Mucosa of gallbladder (tissue), 1 donor: ENCODE data around the gene CCR6. TPM values are rescaled to one million over a fixed set of nuclear protein-coding genes. Genes with fewer than 3 reads are reported as not detected.

ENCODE experiments used
- DNase-seq: peaks from one replicate; pipeline ENCODE4 v3.0.0-alpha.2; 2020; ENCODE audit warnings: low spot score
- total RNA-seq: library from RNA; stranded (reverse); gene quantifications from one replicate; pipeline ENCODE4 v1.2.1, GENCODE V29; 2021
- donor health status: DM: no; HTN: no; CAD: no.

CCR6 gene
- total RNA-seq, 1 donor from 2014 or later: 1.3 TPM

DNA sequence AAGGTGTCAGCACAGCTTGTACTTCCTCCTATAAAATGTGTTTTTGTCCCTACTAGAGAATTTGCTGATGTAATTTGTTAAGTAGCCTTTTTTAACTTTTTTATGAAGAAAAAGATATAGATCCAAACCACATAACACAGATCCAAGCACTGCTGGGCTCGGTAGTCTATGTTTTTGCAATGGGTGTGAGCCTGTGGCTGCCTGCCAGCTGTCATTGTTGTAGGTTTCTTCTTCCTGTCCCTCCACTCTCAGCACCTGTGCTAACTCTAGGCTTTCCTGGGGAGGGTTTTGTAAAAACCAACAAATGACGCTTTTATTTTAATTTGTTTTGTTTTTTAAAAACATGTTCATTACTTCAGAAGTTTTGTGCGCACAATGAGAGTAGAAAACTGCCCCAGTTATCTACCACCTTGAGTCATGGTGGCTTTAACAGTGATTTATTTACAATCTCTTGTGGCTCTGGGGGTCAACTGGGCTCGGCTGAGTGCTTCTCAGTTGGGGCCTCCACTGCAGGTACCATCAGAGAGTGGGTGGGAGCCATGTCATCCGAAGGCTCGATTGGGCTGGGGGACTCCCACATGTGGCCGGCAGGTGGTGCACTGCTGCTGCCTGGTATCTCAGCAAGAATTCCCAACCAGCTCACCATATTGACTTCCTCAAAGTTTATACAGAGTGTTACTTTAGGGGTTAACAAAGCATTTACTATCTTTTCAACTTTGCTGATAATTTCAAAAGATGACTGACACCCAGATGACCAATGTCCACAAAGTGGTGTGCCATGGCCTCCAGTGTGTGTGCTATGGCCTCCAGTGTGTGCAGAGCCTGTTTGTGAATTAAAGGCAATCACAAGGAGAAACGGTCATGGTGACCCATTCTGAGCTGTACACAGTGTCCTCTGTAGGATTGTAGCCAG lies 3.0 kb upstream of the CCR6 start:
- DNase-seq: peak; percentile 46

DNA sequence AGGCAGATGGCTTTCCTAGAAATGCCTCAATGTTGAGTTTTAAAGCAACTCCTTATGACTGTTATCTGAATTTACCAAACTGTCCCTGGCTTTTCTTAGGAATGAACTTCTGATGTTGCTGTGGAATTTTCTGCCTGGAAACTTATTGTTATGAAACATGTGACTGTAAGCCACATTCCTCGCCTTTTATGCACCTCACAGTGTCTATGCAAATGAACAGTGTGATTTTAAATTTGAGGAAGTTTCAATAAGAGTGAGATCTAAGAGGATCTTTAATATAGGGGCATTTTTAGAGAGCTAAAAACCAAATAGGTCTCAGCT lies 2.4 kb upstream of the CCR6 start:
- no peak for DNase-seq

DNA sequence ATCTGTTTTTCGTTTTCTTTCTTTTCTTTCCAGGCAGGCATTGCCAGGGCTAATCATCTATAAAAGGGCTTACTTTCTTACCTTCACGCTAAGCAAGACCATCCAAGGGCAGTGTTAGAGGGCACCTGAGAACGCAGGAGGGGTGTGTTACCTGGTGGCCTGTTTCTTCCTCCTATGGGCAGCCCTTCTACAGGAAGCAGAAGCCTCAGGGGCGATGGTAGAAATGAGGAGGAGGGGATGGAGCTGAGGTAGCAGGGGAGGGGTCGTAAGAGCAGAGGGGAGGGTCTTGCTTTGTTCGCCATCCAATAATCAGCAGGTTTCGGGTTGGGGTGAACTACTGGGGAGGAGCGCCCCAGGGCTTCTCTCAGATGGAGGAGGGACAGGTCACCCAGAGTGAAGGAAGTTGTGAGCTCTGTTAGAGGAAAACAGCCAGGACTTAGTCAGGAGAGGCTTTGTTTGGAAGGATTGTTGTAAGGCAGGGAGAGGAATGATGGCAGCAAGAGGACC lies 1.5 kb upstream of the CCR6 start:
- DNase-seq: no peak

DNA sequence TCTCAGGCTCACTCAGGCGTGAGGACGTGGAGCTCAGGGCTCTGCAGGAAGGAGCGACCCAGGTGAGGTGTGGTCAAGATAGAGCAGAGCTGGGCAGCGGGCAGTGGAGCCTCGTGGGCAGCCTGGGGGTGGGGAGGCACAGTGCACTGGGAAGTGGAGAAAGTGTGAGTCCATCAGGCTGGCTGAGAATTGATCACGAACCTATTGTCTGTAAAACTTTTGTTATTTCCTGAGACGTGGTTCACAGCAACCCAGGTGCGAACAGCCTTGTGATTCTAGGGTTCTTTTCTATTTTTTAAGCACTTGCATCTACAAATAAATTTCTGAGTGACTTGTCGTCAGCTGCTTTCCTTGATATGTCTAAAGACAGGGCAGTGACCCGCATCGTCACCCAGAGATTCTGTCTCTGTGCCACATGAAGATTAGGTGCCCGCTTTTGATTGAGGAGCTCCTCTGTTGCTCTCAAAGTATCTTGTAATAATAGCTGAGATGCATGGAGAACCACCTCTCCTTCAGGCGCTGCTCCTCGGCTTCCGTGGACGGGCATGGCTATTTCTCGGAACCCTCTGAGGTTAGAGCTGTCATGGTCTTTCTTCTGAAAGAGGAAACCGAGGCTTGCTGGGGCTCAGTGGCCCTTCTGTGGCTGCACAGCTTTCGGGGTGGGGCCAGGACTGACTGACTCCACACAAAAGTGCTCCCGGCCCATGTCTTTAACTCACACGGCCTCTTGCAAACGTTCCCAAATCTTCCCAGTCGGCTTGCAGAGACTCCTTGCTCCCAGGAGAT lies 662 bp upstream of the CCR6 start:
- DNase-seq: no peak

DNA sequence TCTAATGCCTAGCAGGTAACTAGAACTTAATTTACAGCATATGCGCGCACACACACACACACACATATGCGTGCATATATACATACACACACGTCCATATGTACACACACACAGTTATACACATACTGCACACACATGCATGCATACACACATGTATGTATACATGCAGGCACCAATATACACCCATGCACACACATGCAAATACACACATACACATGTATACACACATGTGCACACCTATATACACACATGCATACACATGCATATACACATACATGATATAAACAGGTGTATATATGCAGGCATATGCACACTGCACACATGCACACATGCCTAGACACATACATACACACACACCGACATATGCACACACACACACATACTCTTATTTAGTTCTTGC lies 1.9 kb downstream of the CCR6 start:
- DNase-seq: no peak

DNA sequence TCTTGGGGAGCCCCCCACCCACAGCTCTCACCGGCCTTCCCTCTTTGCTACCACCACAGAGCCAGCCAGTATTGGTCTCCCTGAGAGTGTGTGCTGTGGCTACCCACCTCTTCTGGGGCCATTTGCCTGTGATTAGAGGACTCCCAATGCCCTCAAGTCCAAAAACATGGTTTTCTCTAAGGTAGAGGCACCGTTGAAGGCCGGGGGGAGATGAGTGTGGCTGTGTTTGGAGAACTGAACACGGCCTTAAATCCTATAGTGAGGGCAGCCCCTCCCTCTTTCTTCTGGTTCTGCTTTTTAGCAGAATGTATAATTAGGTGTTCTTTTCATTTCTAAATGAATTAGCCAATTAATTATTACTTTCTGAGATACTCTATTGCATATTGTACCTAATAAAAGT lies 2.5 kb downstream of the CCR6 start:
- DNase-seq: no peak

DNA sequence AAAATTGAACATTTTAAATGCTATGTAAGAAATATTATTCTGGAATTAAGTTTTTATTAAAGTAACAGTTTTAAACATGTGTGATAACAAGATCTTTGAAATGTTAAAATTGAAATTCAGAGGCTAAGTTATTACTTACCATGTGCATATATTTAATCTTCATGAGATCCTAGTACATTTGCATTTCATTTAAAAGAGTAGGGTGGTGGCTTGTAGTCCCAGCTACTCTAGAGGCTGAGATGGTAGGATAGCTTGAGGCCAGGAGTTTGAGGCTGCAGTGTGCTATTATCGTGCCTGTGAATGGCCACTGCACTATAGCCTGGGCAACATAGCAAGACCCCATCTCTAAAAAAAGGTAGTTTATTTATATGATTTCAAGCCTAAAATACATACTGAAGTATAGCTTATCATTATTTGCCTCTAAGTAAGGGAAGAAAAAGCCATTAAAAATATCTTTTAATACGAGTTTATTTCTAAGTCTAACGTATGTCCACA lies 3.0 kb downstream of the CCR6 start:
- no peak for DNase-seq

DNA sequence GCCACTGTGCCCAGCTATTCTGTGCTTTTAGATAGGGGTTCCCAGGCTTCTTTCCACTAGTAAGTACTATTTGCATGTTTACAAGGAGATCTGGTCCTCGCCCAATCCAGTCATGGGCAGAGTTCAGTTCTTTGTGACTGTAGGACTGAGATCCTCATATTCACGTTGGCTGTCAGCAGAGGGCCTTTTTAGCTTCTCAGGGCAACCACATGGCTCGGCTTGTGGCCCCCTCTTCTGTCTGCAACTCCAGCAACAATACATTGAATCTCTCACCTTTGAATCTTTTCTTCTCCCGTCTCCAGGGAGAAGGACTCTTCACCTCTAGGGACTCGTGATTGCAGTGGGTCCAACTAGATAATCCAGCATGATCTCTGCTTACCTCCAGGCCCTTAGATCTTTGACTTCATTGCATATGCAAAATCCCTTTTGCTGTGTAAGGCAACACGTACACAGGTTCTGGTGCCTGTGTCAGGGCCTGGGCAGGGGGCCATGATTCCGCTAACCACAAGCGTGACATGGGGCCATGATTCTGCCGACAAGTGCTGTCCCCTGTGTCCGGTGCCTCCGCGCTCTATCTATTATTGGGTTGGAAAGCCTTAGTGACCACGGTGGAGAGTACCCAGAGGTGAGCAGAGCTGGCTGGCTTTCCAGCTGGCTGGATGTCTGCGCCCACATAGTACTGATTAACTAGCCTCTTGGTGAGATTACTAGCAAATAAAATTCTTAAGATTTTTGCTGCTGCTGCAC lies 5.1 kb downstream of the CCR6 start:
- no peak for DNase-seq

DNA sequence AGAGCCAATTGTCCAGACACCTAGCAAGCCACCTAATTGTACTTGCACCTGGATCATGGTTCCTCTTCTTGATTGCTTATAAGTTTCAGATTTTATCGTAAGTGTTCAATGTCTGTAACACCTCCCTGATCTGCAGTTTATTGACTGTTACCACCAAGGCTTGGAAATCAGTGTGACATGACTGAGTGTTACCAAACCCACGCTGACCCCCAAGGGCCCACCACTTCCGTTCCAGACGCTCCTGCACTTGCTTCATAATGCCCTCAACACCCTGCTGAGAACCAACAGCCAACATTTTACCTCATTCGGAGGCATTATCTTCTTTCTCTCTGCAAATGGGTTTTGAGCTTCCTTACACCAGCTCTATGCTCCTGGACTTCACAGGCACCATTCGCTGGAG lies 6.3 kb downstream of the CCR6 start:
- DNase-seq: no peak

DNA sequence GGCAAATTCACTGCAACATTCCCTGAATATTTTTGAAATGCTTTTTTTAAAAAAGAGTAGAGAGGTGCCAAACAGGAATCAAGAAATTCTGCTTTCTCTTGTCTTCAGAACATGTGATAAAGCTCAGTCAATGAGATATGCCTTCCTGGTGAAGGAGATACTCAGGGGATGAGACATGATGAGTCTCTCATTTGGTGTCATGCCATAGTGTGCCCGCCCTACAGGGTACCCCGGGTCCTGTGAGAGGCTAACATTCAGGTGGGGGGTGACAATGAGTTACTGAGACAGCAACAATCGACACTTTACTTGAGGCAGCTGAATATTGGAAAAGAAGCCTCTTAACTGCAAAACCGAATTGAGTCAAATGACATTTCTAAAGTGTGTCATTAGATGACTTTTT lies 6.7 kb downstream of the CCR6 start:
- DNase-seq: no peak

DNA sequence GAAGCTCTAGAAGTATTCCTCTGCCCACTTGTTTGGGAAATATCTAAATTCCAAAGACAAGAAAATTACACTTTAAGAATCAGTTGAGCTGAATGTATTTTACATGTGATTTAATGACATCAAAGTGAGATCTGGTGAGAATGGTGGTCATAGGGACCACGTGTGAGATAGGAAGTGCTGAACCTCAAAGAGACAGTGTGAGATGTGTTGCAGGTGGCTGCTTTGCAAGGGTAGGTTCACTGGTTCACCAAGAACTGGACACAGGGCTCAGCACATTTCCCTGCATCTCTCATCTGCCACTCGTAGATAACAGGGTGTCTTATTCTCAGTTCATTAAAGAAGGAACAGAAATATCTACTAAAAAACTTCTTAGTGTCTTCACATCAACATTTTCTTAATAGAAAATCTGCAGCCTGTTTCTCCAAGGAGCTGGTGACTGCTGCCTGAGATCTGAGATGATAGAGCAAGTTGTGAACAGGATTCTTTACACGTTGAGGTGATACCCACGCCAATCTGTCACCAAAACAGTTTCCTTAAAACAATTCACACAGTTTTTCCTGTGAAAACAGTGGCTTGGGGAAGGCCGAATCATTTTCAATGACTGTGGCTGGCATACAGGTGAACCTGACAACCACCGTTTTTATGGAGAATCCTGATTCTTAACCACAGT lies 7.2 kb downstream of the CCR6 start:
- no peak for DNase-seq

DNA sequence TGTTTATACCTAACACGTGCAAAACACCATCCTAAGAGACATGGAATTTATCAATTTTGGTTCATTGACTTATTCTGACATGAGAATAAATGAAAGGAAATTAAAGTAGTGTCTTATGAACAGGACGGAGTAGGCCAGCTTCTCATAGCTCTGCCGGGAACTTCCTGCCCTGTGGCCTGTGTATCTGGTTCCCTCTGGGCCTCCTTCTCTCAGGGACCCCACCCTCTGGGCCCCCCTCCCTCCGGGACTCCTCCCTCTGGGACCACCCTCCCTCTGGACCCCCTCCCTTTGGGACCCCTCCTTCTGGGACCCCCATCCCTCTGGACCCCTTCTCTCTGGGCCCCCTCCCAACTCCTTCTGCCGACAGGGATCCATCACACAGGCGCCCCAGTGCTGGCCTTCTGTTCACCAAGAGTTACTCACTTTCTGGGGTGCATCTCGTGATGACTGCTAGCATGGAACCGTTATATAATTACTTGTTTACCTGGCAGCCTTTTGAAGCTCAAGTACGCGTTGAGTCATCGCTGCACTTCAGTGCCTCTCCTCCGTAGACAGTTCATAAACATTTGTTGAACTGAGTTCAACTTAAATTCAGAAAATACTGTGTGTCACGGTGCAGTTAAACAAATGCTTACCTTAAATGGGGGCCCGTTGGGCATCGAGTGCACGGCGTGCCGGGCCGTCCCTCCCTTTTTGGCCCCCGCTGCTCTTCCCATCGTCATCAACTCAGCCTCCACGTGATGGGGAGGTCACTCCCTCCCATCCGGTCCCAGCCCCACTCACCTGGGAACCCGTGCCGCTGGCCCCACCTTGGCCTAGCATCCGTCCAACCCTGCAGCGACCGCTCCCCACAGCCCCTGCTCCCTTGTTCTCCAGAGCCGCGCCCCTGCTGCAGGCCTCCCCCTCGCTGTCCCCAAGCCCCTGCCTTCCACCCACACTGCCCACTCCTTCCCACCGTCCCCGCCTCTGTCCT lies 8.1 kb downstream of the CCR6 start:
- no peak for DNase-seq

DNA sequence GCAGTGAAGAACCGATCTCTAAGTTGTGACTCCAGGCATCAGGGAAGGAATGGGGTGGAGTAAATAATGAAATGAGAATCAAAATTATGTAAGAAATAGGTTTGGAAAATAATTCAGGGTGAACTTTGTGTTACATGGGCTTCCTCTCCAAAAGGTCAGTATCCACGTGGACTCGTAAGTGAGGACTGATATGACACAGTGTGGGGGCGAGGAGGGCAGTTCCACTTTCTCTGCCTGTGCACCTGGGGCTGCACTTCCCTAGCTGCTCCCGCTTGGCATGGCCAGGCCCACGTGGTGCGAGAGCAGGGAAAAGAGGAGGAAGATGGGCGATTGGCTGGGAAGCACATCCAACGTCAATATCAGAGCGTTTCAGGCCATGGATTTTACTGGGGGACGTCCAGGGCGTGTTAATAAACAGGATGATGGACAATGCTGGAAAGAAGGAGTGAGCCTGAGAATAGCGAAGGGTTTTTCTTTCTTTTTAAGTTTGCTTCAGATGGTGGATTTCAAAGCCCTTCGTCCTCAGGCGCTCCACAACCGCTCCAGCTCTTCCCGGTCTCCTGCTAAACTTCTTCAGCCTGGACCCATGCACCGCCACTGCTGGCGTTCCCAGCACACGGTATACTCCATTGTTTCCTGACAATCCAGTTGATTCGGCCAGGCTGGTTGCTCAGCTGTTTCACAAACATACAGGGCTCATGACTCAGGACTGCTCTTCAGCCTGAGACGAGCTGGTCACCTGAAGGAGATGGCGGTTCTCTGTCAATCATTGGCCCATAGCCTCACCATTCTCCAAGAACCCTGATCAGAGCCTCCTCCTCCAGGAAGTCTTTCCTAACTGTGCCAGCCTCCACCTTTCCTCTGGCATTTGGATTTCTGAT lies 11.8 kb downstream of the CCR6 start:
- DNase-seq: no peak

DNA sequence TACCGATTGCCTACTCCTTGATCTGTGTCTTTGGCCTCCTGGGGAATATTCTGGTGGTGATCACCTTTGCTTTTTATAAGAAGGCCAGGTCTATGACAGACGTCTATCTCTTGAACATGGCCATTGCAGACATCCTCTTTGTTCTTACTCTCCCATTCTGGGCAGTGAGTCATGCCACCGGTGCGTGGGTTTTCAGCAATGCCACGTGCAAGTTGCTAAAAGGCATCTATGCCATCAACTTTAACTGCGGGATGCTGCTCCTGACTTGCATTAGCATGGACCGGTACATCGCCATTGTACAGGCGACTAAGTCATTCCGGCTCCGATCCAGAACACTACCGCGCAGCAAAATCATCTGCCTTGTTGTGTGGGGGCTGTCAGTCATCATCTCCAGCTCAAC lies 13.5 kb downstream of the CCR6 start:
- no peak for DNase-seq

DNA sequence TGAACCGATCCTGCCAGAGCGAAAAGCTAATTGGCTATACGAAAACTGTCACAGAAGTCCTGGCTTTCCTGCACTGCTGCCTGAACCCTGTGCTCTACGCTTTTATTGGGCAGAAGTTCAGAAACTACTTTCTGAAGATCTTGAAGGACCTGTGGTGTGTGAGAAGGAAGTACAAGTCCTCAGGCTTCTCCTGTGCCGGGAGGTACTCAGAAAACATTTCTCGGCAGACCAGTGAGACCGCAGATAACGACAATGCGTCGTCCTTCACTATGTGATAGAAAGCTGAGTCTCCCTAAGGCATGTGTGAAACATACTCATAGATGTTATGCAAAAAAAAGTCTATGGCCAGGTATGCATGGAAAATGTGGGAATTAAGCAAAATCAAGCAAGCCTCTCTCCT lies 14.2 kb downstream of the CCR6 start:
- DNase-seq: no peak

DNA sequence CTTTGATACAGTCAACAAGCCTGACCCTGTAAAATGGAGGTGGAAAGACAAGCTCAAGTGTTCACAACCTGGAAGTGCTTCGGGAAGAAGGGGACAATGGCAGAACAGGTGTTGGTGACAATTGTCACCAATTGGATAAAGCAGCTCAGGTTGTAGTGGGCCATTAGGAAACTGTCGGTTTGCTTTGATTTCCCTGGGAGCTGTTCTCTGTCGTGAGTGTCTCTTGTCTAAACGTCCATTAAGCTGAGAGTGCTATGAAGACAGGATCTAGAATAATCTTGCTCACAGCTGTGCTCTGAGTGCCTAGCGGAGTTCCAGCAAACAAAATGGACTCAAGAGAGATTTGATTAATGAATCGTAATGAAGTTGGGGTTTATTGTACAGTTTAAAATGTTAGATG lies 15.0 kb downstream of the CCR6 start:
- no peak for DNase-seq

DNA sequence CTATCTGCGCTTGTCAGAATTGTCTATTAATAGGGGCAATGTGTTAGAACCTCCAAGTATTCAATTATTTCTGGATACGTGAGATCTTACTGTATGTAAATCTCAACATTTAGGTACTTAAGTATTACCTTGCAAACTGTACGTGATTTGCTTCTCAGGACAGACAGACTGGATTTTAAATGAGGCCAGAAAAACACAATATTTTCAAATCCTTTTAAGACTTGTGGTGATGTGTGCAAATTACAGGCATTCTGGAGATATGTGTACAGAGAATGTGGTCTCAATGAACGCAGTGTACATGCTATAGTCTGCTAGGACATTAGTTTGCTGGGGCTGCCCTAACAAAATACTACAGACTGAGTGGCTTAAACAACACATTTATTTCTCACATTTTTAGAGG lies 16.9 kb downstream of the CCR6 start:
- no peak for DNase-seq

DNA sequence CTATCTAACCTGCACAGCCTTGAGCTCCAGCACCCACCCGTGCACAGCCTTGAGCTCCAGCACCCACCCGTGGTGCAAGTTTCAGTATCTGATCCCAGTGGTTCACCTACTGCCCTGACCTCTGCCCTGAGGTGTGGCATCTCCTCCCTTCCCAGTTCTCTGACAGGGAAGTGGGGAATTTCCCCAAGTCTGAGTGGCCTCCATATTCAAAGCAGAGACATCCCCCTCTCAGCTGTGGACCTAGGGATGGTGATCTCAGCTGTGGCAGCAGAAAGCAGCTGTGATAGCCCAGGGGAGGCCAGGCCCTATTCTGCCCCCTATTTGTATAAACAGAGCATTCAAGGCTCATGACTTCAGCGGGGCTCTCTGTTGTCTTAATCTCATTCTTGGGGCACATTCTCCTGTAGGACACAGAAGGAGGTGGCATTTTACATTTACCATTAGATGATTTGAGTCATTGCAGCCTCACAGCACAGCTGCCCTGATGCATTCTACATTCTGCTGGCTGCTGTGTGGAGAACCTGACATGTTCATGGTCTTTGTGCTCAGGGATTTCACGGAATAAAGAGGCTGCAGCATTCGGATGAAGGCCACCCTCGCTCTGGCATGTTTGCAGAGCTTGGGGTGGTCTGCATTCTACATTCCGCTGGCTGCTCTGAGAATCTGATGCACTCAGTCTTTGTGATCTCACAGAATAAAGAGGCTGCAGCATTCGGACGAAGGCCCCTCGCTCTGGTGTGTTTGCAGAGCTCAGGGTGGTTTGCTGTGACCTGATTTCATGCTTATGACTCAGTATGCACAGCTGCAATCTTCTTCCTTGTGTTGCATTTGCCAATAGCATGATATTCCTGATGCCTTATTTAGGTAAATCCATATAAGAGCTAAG lies 17.9 kb downstream of the CCR6 start:
- no peak for DNase-seq
